Measurements from ENCODE around the gene NT5C2. TPM values are rescaled to one million over a fixed set of nuclear protein-coding genes. Genes with fewer than 3 reads are reported as not detected.

The NT5C2 gene
- total RNA-seq, 2 donors from 2014 or later, result 88.4 to 112 TPM

- DNase-seq (ENCODE audit: low spot score), result no peak
These were observed 4.8 kb upstream of the NT5C2 start for GRCh38 chr10:103197903-103198302.

GRCh38 chr10:103197174-103197573, 4.1 kb upstream of the NT5C2 start:
- WGBS, result 75% methylated on average over 3 of the region's 3 CpGs
- Histone ChIP-seq H3K27me3 (replicated peaks; ENCODE audit: insufficient read depth) (no peaks in the 10 kb centered on the region), H3K9me3 (no peaks in the 10 kb centered on the region), H3K36me3 (no peaks in the 10 kb centered on the region), H3K27ac (no peak overlapping the region), H3K4me1 (replicated peaks) (no peaks in the 10 kb centered on the region), H3K4me3 (no peak overlapping the region)
- intact Hi-C loops (cut with DNase I), result no loop called here
- no peak for TF ChIP-seq CTCF (IDR thresholded peaks at IDR 0.05)
- TF ChIP-seq POLR2AphosphoS5 (IDR thresholded peaks at IDR 0.05), result no peak
- TF ChIP-seq POLR2A (IDR thresholded peaks at IDR 0.05), result no peak
- no peak for DNase-seq (ENCODE audit: low spot score)

More at GRCh38 chr10:103197903-103198302, 4.8 kb upstream of the NT5C2 start:
- Histone ChIP-seq H3K4me1 (replicated peaks) (no peaks in the 10 kb centered on the region), H3K9me3 (no peaks in the 10 kb centered on the region), H3K27ac (no peak overlapping the region), H3K27me3 (replicated peaks; ENCODE audit: insufficient read depth) (no peaks in the 10 kb centered on the region), H3K4me3 (no peak overlapping the region), H3K36me3 (no peaks in the 10 kb centered on the region)
- 69% methylated on average over 2 of the region's 2 CpGs for WGBS
- intact Hi-C loops (cut with DNase I), result no loop called here
- TF ChIP-seq CTCF (IDR thresholded peaks at IDR 0.05) (no peak), POLR2AphosphoS5 (IDR thresholded peaks at IDR 0.05) (no peak), POLR2A (IDR thresholded peaks at IDR 0.05) (no peak)

GRCh38 chr10:103196516-103196915, 3.4 kb upstream of the NT5C2 start:
- DNase-seq (ENCODE audit: low spot score), result no peak
- intact Hi-C loops (cut with DNase I), result no loop called here
- Histone ChIP-seq H3K36me3 (no peaks in the 10 kb centered on the region), H3K9me3 (no peaks in the 10 kb centered on the region), H3K27ac (no peak overlapping the region), H3K4me3 (no peak overlapping the region), H3K27me3 (replicated peaks; ENCODE audit: insufficient read depth) (no peaks in the 10 kb centered on the region), H3K4me1 (replicated peaks) (no peaks in the 10 kb centered on the region)
- WGBS, result 57% methylated on average over 2 of the region's 2 CpGs
- TF ChIP-seq POLR2A (IDR thresholded peaks at IDR 0.05), result no peak
- TF ChIP-seq POLR2AphosphoS5 (IDR thresholded peaks at IDR 0.05), result no peak
- TF ChIP-seq CTCF (IDR thresholded peaks at IDR 0.05), result no peak

GRCh38 chr10:103193820-103194529, 903 bp upstream of the NT5C2 start:
- intact Hi-C loops (cut with DNase I), result loop anchor here (2.0 to 5.0 kb wide), 3 partner anchors 42 to 275 kb away; partner anchors contain the start of gene CNNM2
- peak; percentile 39 for TF ChIP-seq POLR2AphosphoS5 (IDR thresholded peaks at IDR 0.05)
- no peak for TF ChIP-seq CTCF (IDR thresholded peaks at IDR 0.05)
- peak; percentile 47 for DNase-seq (ENCODE audit: low spot score)
- H3K4me3 ChIP-seq, result no peak overlapping the region
- no peaks in the 10 kb centered on the region for H3K36me3 ChIP-seq
- 44% methylated on average over 14 of the region's 14 CpGs for WGBS
- peak overlapping the region in 1 of 2 donors; percentile 96 for H3K27ac ChIP-seq
- no peaks in the 10 kb centered on the region for H3K4me1 ChIP-seq (replicated peaks)
- no peaks in the 10 kb centered on the region for H3K27me3 ChIP-seq (replicated peaks; ENCODE audit: insufficient read depth)
- H3K9me3 ChIP-seq, result no peaks in the 10 kb centered on the region
